Measurements from ENCODE around the gene C1orf35.

C1orf35 gene

GRCh38 chr1:228063251-228064191 is 39.6 kb downstream of the C1orf35 start:
- no peak for DNase-seq (ENCODE audit: low spot score)

GRCh38 chr1:228062812-228063211 is 40.3 kb downstream of the C1orf35 start:
- peak; percentile 49 for DNase-seq (ENCODE audit: low spot score)

- no peak for DNase-seq (ENCODE audit: low spot score)
These were observed 40.9 kb downstream of the C1orf35 start for GRCh38 chr1:228062085-228062791.

GRCh38 chr1:228061411-228062084 is 41.6 kb downstream of the C1orf35 start:
- no peak for DNase-seq (ENCODE audit: low spot score)

GRCh38 chr1:228060458-228061190 is 42.5 kb downstream of the C1orf35 start:
- peak; percentile 69 for DNase-seq (ENCODE audit: low spot score)

- DNase-seq (ENCODE audit: low spot score): peak; percentile 90
These were observed 43.3 kb downstream of the C1orf35 start for GRCh38 chr1:228059634-228060457.

- DNase-seq (ENCODE audit: low spot score): no peak
These were observed 44.0 kb downstream of the C1orf35 start for GRCh38 chr1:228058949-228059633.

- DNase-seq (ENCODE audit: low spot score): peak; percentile 45
These were observed 44.8 kb downstream of the C1orf35 start for GRCh38 chr1:228058172-228058948.

Data from ecto neural progenitor cell (in vitro differentiated cells).